ENCODE measurements around the gene GPR135. TPM values are rescaled to one million over a fixed set of nuclear protein-coding genes. Genes with fewer than 3 reads are reported as not detected.

Gene GPR135
- total RNA-seq, 1 donor from 2014 or later, result 3.4 TPM

DNA sequence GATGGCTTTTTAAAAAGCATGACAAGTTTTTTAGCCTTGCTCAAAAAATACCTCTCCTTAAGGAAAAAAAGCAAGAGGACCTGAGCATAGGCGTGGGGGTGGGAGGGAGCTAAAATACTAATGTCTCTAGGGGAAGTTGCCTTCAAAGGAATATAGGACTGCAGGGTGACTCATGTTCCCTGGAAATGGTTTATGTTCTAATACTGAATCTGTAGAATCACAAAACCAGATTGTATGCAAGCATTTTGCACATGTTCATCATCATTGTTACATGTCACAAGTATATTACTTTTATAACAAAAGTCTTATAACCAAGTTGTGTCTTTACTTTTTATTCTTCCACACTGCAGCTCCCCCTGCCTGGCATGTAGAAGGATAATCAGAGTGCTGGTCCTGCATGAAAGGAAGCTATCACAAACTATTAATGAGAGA is 36.6 kb downstream of the GPR135 start:
- DNase-seq (no peak), ATAC-seq (peak in 1 of 2 donors; percentile 13)
- Histone ChIP-seq H3K4me3 (no peak overlapping the region), H3K9me3 (no peaks in the 10 kb centered on the region), H3K4me1 (no peaks in the 10 kb centered on the region), H3K27me3 (ENCODE audit: low read depth) (no peaks in the 10 kb centered on the region), H3K27ac (no peak overlapping the region), H3K36me3 (no peaks in the 10 kb centered on the region)
- TF ChIP-seq, protein P1, sequence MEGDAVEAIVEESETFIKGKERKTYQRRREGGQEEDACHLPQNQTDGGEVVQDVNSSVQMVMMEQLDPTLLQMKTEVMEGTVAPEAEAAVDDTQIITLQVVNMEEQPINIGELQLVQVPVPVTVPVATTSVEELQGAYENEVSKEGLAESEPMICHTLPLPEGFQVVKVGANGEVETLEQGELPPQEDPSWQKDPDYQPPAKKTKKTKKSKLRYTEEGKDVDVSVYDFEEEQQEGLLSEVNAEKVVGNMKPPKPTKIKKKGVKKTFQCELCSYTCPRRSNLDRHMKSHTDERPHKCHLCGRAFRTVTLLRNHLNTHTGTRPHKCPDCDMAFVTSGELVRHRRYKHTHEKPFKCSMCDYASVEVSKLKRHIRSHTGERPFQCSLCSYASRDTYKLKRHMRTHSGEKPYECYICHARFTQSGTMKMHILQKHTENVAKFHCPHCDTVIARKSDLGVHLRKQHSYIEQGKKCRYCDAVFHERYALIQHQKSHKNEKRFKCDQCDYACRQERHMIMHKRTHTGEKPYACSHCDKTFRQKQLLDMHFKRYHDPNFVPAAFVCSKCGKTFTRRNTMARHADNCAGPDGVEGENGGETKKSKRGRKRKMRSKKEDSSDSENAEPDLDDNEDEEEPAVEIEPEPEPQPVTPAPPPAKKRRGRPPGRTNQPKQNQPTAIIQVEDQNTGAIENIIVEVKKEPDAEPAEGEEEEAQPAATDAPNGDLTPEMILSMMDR (IDR thresholded peaks at IDR 0.05), result no peak
- intact Hi-C loops (cut with DNase I), result no loop called here

DNA sequence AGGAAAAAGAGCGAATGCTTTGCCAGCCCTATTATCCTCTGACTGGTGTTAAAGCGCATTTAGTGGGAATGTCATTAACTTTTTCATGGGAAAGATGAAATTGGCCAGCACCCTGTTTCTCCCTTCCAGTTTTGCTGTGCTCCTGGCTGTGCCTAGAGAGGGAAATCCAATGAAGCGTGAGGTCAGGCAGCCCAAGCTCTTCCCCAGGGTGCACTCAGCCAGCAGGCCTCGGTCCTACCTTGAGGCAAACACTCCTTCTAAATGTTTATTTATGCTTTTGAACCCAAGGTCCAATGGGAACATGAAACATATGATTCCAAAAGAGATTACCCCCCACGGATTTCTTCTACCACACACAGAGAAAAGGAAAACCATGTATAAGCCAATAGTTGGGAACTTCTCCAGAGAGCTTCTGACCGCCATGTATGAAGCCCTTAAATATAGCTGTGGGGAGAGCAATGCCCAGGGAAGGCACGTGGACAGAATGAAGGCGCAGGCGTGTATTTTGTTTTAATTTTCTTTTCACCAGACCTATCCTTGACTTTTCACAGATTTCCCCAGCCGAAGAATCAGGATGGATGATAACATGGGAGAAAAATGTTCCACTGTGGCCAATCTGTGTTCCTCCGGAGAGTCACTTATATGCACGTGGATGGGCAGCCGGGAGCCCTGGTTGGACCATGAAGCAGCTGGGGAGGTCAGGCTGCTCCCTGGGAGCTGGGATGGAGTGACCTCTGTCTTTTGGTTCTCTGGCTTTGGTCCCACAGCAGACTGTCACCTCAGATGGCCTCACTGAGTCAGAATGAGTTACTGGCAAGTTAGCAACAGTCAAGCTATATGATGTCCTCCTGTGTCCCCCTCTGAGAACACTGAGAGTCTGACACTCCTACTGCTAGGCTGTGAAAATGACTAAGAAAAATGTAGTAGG is 37.3 kb downstream of the GPR135 start:
- peak in 1 of 2 donors; percentile 30 for ATAC-seq
- H3K27ac ChIP-seq, result no peak overlapping the region
- no peaks in the 10 kb centered on the region for H3K4me1 ChIP-seq
- intact Hi-C loops (cut with DNase I), result no loop called here
- no peak for DNase-seq
- no peaks in the 10 kb centered on the region for H3K9me3 ChIP-seq
- TF ChIP-seq, protein P1 (IDR thresholded peaks at IDR 0.05), result no peak
- no peaks in the 10 kb centered on the region for H3K27me3 ChIP-seq (ENCODE audit: low read depth)
- no peaks in the 10 kb centered on the region for H3K36me3 ChIP-seq
- H3K4me3 ChIP-seq, result no peak overlapping the region

DNA sequence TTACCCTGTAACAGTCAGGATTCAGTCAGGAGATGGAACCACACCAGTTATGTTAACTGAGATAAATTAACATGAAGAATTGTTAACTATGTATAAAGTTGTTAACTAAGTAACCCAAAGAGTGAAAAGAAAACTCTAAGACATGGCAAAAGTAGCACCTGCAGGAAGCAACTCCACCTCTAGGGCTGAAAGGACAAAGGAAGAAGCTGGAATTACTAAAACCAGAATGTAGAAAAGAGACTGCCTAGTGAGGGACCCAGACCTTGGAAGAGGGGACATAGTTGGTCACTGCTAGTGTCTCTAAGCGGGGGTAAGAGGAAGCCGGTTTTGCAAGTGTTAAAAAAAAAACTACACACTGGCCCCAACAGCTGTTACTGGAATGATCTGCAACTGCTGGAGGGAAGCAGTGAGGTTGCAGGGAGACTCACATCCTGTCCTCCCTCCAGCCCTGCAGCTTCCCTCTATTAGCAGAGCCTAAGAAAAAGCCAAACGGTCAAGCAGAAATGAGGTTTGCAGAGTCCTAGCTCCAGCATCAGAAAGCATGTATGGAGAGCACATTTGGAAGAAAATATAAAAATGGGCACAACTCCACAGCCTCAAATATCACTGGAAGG is 39.8 kb downstream of the GPR135 start:
- H3K27ac ChIP-seq, result no peak overlapping the region
- no peak overlapping the region for H3K4me3 ChIP-seq
- no peaks in the 10 kb centered on the region for H3K36me3 ChIP-seq
- no peaks in the 10 kb centered on the region for H3K4me1 ChIP-seq
- H3K9me3 ChIP-seq, result no peaks in the 10 kb centered on the region
- intact Hi-C loops (cut with DNase I), result no loop called here
- peak in 1 of 2 donors; percentile 19 for ATAC-seq
- no peak for DNase-seq
- H3K27me3 ChIP-seq (ENCODE audit: low read depth), result no peaks in the 10 kb centered on the region
- TF ChIP-seq, protein P1 (IDR thresholded peaks at IDR 0.05), result no peak

DNA sequence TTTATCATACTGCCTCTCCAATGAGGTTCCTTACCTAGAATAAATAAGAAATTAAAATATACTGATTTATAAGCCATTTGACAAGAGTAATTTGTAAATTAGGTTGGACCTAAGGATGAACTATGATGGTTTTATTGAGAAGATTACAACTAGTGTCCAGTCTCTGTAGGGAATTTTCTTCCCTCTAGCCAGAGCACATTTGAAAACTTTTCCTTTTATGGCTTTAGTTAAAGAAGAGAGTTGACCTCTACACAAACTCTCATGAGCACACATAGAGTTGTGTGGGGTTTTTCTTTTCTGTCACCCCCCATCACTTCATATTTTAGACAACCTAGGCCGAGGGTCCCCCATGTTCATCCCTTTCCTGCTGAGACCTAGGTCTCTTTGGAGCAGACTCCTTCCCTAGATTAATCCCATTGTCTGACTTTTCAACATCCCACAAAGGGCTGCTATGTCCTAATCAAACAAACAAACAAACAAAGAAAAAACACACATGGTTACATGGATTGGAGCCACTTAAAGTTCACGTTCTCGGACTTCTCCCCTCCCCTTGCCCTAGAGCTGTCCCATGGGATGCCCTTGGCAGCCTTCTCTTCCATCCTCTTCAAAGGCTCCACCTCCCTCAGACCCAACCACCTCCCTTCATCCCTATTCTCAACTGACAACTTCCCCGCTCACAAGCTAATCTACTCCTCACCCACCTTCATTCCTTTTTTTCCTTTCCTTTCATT is 40.7 kb downstream of the GPR135 start:
- no peak overlapping the region for H3K4me3 ChIP-seq
- DNase-seq (no peak), ATAC-seq (peak; percentile 41 to 54)
- no peak overlapping the region for H3K27ac ChIP-seq
- intact Hi-C loops (cut with DNase I), result no loop called here
- TF ChIP-seq, protein P1 (IDR thresholded peaks at IDR 0.05), result no peak
- H3K36me3 ChIP-seq, result no peaks in the 10 kb centered on the region
- H3K9me3 ChIP-seq, result no peaks in the 10 kb centered on the region
- H3K4me1 ChIP-seq, result no peaks in the 10 kb centered on the region
- no peaks in the 10 kb centered on the region for H3K27me3 ChIP-seq (ENCODE audit: low read depth)

DNA sequence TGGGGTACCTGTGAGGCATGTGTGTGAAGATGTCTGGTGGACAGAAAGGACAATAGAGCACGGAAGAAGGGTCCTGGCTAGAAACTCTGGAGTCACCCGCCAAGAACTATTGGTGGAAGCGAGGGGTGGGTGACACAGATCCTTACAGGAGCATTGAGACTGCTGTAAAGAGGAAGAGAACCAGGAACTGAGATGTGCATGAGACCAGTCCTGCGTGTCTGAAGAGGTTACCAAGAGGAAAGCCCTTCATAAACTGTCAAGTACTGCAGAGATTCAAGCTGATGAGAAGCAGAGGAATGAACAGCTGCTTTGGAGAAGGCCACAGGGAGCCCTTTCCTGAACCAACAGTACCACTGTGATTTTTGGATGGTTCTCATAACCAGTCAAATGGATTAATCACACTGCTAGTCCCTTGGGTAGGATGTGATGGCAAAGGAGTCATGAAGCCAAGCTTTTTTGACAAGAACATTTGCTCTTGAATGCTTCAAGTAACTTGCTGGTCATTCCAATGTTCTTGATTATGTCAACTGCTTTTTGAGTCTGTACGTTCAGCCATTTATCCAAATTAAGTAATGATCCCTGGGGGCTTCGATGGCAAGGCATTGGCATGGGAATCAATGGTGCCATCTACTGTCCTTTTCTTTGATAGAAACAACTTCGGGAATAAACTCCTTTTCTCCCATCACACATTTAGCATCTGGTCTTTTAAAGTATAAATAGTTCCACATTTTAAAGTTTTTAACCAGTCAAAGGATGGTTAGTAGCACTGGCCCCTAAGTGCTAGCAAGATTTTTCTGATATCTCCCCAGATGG is 42.9 kb downstream of the GPR135 start:
- DNase-seq, result no peak
- Histone ChIP-seq H3K4me3 (no peak overlapping the region), H3K27me3 (ENCODE audit: low read depth) (no peaks in the 10 kb centered on the region), H3K9me3 (no peaks in the 10 kb centered on the region), H3K27ac (no peak overlapping the region), H3K36me3 (no peaks in the 10 kb centered on the region), H3K4me1 (no peaks in the 10 kb centered on the region)
- no peak for ATAC-seq
- TF ChIP-seq, protein P1 (IDR thresholded peaks at IDR 0.05), result peak; percentile 16
- intact Hi-C loops (cut with DNase I), result no loop called here
